GM19455 (cell line): Measurements from ENCODE around the gene CENPU.

ENCODE experiments used
- ATAC-seq: cut with Tn5 transposase; IDR thresholded peaks from one replicate; pipeline ENCODE4 v1.9.1; 2021; ENCODE audit not compliant: unreplicated experiment

CENPU gene

DNA sequence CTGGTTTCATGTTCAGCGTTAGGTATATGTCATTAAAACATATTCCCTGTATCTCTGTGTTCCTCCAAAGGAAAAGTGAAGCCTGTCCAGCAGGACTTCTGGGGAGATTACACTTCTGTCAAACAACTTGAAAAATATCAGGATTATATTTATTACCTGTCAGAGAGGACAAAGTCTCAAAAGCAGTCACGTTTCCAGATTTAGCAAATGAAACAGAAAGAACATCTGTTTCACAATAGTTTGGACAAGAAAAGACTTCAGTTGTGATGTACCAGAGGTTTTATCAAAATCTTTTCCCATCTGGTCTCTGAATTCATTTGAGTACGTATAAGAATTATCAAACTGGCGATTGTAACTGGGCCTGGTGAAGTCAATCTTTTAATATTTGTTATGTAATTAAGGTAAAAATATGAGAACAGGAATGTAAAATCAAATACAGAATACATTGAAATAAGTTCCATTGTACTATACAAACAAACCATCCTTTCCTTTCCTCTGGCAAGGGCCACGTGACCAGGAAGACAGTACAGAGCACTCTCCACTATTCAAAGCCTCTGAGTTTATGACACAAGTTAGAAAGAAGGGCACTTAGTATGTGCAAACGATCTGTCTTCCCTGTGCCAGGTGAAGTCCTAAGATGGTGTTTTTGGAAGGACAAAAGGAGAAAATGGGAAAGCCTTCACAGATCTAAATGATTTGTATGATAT lies 87.8 kb downstream of the CENPU start:
- ATAC-seq, result no peak

DNA sequence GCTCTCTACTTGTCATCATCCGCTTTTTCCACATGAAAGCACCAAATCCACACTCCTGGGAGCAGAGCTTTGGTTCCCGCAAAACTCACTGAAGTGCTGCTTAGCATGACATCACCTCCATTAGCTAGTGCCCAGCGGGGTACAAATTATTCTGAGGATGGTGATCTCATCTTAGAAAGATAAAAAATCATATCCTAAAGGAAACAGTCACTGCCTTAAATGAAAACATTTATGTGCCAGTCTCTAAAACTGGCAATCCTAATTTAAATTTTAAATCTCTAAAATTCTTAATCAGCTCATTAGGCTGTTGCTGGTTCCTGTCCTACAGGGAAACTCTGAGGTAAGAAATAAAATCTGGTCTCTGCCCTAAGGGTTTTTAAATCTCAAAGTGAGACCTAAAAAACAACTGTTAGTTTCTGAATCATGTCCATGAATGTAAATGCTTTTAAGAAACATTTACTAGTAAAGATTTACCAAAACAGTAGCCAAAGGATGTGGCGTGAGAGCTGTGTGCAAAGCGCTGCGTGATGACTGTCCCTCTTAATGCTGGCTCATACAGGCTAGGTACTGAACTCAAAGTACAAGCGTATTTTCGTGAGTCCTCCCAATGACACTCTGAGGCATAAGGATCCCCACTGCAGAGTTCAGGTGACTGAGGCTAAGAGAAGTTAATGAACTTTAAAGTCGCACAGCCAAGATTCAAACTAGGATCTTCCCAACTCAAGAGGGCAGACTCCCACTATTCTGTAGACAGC lies 89.2 kb downstream of the CENPU start:
- no peak for ATAC-seq
